ENCODE measurements around the gene IMPDH1. TPM values are rescaled to one million over a fixed set of nuclear protein-coding genes. Genes with fewer than 3 reads are reported as not detected.

Gene IMPDH1
- total RNA-seq, 1 donor from 2014 or later: 23.4 TPM

DNA sequence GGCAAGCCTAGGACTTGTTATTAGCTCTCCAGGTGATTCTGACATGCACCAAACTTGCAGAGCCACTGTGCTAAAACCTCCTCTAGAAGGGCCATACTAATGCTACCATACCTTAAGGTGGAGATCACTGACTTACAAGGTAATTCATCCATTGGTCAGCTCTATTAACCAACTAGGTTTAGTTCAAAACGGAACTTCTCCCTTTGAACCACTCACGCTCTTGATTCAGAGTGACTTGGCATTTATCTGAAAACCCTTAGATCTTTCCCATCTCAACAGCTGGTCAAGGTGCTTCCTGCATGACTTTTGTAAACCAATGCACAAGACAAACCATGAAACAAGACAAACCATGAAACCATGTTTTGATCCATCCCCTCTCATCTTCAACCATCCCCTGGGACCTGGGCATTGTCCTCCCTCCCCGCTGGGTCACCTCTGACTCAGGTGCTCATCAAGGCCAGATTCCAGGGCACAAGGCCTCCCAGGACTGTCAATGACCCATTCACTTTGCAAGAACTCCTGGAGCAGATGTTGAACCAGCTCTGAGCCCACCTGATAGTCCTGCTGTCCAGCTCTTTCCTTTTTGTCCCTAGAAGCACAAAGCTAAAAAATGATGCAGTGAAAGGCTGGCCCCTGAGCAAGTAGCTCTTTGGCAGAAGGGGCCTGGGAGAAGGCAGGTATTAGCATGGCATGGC lies 18.8 kb downstream of the IMPDH1 start:
- Mint-ChIP-seq H3K36me3 (ENCODE audit: insufficient read depth) (no peaks in the 10 kb centered on the region), H3K4me1 (ENCODE audit: low read depth) (no peaks in the 10 kb centered on the region), H3K4me3 (ENCODE audit: low read depth) (no peak overlapping the region), H3K27me3 (peaks cover 18% of the 10 kb centered on the region), H3K9me3 (ENCODE audit: low read depth) (no peaks in the 10 kb centered on the region), H3K27ac (no peak overlapping the region)
- DNase-seq (ENCODE audit: low spot score, unreplicated experiment): no peak
- TF ChIP-seq CTCF (IDR thresholded peaks at IDR 0.05; ENCODE audit: unreplicated experiment): no peak

DNA sequence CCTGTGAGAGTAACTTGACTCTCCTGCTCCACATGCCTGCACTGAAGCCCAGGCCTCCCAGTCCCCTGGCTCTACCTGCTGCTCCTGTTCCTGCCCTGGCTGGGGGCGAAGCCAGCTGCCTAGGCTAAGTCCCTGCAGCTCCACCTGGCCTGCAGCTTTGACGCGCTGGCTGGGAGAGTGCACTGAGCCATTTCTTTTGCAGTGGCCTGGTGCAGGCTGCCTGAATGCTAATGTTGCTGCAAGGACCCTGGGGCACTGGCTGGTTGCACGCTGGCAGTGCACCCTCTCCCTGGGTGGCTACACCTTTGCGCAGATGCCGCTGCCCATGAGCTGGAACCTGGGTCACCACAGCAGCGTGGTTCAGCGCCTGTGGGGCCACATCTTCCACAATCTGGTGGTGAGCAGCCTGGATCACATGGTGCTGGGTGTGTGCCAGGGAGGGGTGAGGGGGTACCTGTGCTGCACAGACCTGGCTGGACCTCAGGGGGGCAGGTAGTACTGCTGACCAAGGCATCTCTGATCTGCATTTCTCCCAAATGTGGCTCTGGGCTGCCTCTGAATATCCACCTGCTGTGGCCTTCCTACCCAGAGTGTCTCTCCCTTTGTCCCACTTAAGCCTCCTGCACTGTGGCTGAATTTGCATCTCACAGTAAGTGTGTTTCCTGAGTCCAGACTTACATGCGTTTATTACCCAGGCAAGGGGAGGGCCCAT lies 20.0 kb downstream of the IMPDH1 start:
- no peak overlapping the region for H3K27ac Mint-ChIP-seq
- H3K4me3 Mint-ChIP-seq (ENCODE audit: low read depth): no peak overlapping the region
- no peak for DNase-seq (ENCODE audit: low spot score, unreplicated experiment)
- no peak for TF ChIP-seq CTCF (IDR thresholded peaks at IDR 0.05; ENCODE audit: unreplicated experiment)
- H3K9me3 Mint-ChIP-seq (ENCODE audit: low read depth): no peaks in the 10 kb centered on the region
- peaks cover 26% of the 10 kb centered on the region for H3K27me3 Mint-ChIP-seq
- no peaks in the 10 kb centered on the region for H3K4me1 Mint-ChIP-seq (ENCODE audit: low read depth)
- no peaks in the 10 kb centered on the region for H3K36me3 Mint-ChIP-seq (ENCODE audit: insufficient read depth)

DNA sequence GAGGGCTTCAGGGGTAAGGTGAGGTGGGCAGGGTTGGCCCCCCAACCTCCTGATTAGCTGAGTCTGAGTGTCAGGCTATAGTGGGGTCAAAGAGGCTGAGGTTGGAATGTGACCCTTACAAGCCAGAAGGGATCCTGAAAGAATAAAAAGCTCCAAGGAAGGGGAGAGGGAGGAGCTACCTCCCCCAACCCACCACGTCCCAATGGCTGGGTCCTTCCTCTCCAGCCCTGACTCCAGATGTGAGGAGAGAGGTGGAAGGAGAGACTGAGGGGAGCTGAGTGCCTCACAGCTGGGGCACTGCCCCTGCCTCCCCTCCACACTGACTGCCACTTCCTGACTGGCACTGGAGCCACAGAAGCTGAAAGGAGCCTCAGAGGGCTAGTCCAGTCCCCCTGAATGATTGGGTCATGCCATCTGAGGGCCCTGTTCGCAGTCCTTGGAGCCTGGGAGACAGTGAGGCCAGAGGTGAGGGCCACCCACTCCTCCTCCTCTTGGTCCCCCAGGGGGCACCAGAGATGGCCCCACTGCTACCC lies 20.6 kb downstream of the IMPDH1 start:
- no peaks in the 10 kb centered on the region for H3K9me3 Mint-ChIP-seq (ENCODE audit: low read depth)
- H3K36me3 Mint-ChIP-seq (ENCODE audit: insufficient read depth): no peaks in the 10 kb centered on the region
- H3K27me3 Mint-ChIP-seq: peaks cover 26% of the 10 kb centered on the region
- no peak for TF ChIP-seq CTCF (IDR thresholded peaks at IDR 0.05; ENCODE audit: unreplicated experiment)
- H3K4me1 Mint-ChIP-seq (ENCODE audit: low read depth): no peaks in the 10 kb centered on the region
- H3K27ac Mint-ChIP-seq: no peak overlapping the region
- DNase-seq (ENCODE audit: low spot score, unreplicated experiment): no peak
- H3K4me3 Mint-ChIP-seq (ENCODE audit: low read depth): no peak overlapping the region

DNA sequence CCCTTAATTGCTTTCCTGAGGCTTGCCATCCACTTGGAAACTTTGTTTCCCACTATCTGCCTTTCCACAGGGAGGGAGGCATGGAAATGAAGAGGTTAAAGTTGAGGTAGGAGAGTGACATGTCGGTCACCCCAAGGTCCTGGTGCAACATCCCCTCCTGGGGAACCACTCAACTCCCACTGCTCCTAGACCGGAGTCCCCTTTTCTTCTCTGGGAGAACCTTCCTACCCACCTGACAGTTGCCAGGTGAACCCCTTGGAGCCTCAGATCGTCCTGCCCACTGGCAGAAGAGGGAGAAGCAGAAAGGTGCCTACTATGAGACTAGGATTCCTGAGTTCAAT lies 21.7 kb downstream of the IMPDH1 start:
- H3K27ac Mint-ChIP-seq: no peak overlapping the region
- TF ChIP-seq CTCF (IDR thresholded peaks at IDR 0.05; ENCODE audit: unreplicated experiment): no peak
- peaks cover 34% of the 10 kb centered on the region for H3K27me3 Mint-ChIP-seq
- H3K4me3 Mint-ChIP-seq (ENCODE audit: low read depth): no peak overlapping the region
- H3K36me3 Mint-ChIP-seq (ENCODE audit: insufficient read depth): no peaks in the 10 kb centered on the region
- no peaks in the 10 kb centered on the region for H3K4me1 Mint-ChIP-seq (ENCODE audit: low read depth)
- H3K9me3 Mint-ChIP-seq (ENCODE audit: low read depth): no peaks in the 10 kb centered on the region
- DNase-seq (ENCODE audit: low spot score, unreplicated experiment): no peak

GRCh38 chr7:128387216-128388144 lies 22.3 kb downstream of the IMPDH1 start:
- Mint-ChIP-seq H3K4me1 (ENCODE audit: low read depth) (no peaks in the 10 kb centered on the region), H3K27me3 (peaks cover 35% of the 10 kb centered on the region), H3K27ac (no peak overlapping the region), H3K36me3 (ENCODE audit: insufficient read depth) (no peaks in the 10 kb centered on the region), H3K4me3 (ENCODE audit: low read depth) (no peak overlapping the region), H3K9me3 (ENCODE audit: low read depth) (no peaks in the 10 kb centered on the region)
- TF ChIP-seq CTCF (IDR thresholded peaks at IDR 0.05; ENCODE audit: unreplicated experiment): peak; percentile 92
- DNase-seq (ENCODE audit: low spot score, unreplicated experiment): peak; percentile 79

Data from progenitor cell of endocrine pancreas (in vitro differentiated cells).